ENCODE measurements around the gene AKAP13.

Gene AKAP13

DNA sequence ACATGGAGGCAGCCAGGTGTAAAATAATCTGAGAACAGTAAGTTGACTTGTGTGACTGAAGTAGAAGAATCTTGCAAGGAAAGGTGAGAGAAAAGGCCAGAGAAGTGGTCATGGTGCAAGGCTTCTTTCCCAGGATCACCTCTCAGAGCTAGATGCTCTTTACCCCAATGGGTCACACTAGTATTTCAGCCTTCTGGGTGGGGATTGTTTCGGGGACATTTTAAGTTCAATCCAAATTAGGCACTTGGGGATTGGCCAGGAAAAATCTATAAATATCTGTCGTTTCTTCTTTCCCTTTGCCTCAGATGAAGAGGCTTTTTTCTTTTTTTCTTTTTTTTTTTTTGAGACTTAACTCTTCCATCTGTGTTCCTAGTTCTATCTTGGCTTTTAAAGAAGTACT, 226.3 kb downstream of the AKAP13 start:
- no peak for DNase-seq

DNA sequence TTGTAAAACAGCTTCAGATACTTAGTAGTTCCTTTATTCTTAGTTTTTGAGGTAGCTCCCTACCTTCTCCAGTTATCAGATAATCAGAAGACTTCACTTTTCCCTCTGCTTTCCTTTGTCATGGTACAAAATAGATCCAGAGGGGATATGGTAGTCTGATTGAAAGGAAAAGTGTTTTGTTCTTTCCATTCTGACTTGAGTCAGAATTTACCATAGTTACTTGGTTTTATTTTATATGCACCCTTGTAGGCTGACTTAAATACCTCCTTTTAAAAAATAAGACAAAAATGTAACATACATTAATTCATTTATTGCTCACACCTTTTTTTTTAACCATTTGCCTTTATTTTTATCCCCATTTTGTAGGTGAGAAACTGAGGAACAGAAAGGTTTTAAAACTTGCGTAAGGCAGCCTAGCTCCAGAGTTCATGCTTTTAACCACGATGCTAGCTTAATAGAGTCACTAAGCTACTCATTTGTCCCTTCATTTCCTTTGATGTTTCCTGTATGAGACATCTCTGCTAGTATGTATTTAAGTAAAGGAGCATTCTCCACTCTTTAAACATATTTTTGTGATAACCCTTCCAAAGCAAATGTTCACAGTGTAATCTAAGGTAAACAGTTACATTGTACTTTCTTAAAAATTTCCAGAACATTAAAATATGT, 226.9 kb downstream of the AKAP13 start:
- DNase-seq = no peak

DNA sequence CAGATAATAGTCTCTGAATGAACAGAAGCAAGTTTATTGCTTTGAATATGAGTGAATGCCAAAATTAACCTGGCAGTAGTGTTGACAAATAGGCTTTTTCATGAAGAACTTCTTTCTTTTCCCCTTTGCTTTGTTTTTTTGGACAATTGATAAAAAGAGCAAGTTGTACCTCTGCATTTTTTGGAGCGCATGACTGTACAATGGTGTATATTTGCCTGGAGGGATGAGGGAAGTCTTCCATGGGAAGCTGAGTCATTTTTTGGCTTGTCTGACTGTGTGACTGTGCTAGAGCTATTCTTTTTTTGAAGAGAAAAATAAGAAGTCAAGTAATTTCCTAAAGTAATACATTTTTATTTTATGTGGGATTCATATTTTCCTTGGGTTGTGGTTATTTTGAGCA, 227.4 kb downstream of the AKAP13 start:
- DNase-seq = peak; percentile 72

DNA sequence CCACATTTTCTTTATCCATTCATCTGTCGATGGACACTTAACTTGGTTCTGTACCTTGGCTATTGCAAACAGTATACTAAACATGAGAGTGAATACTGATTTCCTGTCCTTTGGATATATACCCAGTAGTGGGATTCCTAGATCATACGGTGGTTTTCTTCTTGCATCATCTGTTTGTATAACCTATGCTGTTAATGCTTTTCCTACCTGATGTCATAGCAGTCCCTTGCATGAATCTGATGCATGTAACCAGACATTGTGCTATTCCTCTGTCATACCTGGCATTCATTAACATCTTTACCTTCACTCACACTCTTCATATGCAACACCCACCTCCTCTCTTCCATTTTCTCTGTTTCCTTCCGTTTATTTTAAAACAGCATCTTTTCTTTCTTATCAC, 229.1 kb downstream of the AKAP13 start:
- DNase-seq = no peak

DNA sequence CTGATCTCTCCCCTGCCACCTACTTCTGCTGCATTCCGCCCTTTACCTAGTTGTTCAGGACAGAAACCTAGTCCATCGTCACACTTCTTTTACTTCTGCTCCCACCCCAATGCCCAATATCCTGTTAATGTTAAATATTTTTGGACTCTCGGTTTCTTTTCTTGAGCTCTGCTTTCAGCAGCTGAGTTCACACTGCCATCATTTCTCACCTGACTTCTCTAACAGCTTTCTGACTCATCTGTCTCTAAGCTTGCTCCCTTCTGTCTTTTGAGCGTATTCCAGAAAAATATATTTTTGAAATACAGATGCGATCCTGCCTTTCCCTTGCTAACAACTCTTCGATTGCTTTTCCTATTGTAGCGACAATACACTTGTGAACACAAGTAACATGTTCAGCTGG, 231.0 kb downstream of the AKAP13 start:
- no peak for DNase-seq

GRCh38 chr15:85614059-85614458, 233.7 kb downstream of the AKAP13 start:
- DNase-seq = no peak

GRCh38 chr15:85615930-85616329, 235.5 kb downstream of the AKAP13 start:
- DNase-seq = peak; percentile 45

DNA sequence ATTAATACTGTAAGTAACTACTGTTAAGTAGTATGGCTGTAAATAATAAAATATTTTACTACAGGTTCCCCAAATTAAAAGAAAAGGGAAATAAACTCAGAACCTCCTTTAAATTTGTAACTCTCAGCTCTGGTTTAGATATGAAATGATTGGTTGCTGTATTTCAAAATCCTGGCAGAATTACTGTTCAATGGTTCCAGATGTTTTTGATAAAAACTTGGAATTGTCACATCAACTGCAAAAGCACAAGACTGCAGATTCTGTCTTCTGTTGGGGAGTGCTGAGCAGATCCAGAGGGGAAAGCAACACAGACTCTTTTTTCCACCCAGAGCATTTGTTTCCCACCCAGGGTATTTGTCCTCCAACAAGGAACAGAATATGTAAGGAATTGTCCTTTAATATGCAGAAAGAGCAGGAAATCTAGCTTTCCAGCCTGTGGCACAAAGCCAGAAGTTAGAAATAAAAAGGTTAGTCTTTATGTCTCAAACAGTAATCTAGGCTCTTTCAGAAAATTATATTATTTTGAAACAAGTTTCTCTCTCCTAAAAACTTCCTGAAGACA, 236.2 kb downstream of the AKAP13 start:
- peak; percentile 42 for DNase-seq

- DNase-seq = no peak
Measured at GRCh38 chr15:85618228-85618505, 237.8 kb downstream of the AKAP13 start.

GRCh38 chr15:85618956-85619491, 238.6 kb downstream of the AKAP13 start:
- DNase-seq = peak; percentile 92

DNA sequence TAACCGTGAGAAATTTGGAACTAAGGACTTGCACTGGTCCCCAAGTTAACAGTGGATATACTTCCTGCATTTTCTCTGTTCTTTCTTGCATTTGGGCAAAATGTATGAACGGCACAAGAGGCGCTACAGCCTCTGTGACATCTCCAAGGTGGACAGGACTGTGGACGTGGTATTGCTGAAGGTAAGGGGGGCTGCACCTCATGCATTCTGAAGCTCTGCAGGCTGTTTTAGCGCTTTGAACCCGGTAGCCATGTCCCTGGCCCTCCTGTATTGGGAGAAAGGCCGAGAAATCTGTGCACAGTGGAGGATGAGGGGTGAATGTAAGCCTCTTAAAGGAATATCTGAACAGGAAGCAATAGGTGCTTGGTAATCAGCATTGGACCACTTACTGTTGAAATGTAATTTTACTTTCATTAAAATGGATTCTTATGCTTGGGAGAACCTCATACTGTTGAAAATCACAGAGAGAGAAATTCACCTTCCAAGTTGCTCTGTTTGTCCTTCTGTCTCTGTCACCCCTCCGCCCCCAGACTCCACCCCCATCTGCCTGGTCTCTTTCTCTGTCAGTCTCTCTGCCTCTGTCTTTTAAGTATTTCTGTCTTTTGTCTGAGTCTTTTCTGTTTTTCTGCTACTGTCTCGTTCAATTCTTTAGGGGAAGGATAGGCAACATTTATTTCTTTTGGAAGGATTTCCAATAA, 239.7 kb downstream of the AKAP13 start:
- DNase-seq = peak; percentile 49

DNA sequence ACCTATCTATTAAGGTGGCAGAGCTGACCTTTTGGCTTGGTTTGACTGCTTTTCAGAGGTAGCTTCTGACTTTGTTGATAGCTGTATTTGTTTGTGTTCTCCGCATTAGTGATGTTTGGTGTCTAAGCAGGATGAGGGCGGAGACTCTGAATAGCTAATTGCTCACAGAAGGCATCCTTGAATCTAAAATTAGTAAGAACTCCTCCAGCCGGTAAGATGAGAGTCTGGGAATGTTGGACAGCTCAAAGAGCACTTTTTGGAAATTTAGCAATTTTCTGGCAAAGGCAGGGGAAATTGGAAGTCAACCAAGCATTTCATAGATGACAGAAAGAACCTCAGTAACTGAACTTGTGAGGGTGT, 240.3 kb downstream of the AKAP13 start:
- peak; percentile 56 for DNase-seq

- no peak for DNase-seq
Measured at GRCh38 chr15:85621094-85621493, 240.7 kb downstream of the AKAP13 start.

DNA sequence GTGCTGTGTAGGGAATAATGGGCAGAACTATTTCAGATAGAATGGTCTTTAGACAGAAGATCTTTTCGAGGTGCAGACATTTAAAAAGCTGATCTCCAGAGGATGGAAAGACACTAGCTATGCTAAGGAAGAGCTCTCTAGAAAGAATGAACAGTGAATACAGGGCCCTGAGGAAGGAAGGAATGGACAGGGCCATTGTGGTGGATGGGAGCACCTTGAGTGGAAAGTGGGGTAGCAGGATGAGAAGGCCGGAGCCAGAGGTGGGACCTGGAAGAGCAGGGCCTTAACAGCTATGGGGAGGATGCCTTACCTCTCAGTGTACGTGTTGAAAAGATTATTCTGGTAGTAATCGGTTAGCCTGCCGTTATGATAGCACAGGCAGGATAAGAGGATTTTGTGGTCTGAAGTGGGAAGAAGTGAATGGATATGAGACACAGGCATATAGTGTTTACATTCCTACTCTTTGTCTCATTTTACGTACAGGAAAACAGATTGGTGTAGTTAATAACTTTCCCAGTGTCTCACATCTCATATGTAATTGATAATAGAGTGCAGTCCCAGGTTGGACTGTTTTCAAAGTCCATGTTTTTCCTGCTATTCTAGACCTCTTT, 241.9 kb downstream of the AKAP13 start:
- DNase-seq = no peak

DNA sequence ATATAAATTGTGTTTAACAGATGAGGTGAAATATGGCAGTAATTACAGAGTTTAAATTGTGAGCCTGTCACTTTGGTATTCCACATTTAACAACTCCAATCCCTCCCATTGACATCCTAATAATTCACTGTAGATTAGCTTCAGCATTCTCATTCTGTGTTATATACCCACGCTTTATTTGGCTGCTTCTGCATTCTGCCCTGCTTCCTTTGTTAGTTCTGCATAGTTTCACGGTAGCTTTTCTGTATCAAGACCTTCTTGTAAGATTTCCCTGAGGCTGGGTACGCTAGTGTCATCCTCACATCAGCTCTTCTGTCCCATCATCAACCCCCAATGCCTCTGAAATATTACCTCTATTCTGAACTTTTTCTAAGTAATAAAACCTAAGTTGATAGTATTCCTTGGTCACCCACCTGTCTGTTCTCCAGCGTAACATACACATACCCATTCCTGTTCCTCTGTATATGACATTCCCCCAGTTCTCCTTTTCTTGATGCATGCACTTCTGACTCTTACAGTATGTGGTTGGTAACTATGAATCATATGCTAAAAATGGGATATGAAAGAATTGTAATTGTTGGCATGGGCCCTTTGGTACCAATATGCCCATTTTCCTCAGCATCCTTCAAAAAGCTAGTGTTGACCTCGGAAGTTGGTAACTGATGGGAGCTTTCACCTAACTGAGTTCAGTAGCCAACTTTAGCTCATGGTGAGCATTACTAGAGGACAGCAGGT, 243.1 kb downstream of the AKAP13 start:
- no peak for DNase-seq

DNA sequence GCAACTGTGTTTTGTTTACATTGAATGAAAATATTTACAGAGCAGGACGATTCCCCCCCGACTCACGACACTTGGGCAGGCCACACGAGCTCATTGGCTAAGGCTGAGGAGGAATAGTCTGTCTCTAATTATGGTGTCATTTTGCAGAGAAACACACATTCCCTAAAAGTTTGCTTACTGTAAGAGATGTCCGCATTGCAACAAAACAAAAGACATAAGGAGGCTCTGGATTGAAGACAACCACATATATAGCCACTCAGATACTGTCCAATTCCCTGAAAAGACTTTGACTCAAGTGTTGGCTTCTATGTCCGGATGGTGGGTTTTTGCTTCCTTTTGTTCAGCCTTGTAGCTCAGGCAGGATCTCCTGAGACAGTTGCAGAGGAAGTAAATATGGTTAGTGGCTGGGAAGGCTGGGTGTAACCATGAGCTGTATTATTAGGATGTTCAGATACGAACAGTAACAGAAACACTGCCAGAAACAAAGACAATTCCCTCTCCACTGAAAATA, 243.9 kb downstream of the AKAP13 start:
- DNase-seq = peak; percentile 70

GRCh38 chr15:85625166-85625830, 244.9 kb downstream of the AKAP13 start:
- DNase-seq = no peak

GRCh38 chr15:85625856-85626255, 245.5 kb downstream of the AKAP13 start:
- no peak for DNase-seq

DNA sequence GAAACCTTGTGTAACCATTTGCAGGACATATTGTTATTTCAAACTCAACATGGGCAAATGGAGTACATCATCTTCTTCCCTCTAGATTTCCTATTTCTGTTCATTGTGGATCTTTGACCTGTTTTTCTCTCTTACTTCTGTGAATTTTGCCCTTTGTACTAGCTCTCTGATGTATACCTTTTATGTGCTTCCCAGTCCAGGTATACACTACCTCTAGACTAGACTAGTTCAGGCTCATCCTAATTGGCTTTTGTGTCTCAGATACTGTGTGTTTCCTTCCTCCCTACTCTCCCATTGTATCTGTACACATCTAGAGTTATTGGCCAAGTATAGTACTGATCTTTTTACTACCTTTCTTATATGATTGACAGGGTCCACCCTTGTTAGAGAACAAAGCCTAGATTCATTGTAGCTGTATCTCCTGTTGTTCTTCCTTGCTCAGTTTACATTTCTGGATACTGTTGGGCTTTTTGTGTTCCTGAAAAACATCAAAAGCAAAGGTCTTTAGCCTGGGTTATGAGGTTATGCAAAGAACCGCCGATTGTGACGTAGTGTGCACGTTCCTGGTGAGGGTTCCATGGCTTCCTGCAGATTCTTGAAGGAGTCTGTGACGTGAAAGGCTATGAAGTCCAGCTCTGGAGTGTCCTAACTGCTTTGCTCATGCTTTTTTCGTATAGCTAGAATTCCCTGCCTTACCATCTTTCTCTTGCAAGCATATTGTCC, 247.0 kb downstream of the AKAP13 start:
- no peak for DNase-seq

GRCh38 chr15:85630311-85630710, 249.9 kb downstream of the AKAP13 start:
- no peak for DNase-seq

DNA sequence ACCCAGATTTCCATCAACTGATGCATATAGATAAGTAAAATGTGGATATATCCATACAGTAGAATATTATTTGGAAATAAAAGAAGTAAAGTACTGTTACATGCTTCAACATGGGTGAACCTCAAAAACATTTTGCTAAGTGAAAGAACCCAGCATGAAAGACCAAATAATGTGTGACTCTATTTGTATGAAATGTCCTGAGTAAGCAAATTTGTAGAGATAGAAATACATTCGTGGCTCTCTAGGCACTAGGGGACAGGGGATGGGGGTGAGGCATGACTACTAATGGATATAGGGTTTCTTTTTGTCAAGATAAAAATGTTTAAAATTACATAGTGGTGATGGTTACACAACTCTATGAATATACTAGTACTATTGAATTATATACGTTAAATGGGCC, 250.6 kb downstream of the AKAP13 start:
- no peak for DNase-seq

DNA sequence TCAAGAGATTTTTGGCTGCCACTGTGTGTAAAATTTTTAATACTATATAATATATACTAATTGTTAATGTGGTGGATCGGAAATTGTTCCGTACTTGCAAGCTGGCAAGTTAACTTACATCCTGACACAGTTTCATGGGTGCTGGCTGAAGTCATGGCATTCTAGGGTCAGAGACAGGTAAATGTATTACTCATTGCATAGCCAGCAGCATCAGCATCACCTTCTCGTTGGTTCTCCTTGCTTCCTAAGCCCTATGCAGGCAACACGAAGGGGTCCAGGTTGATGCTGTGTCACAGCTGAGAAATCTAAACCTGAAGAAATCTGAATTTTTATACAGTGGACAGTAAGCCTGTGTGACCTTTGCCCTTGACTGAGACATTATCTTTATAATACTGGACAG, 251.6 kb downstream of the AKAP13 start:
- no peak for DNase-seq
